GM18951 (cell line): Measurements from ENCODE around the gene GRXCR2.
"Not testable (repeated sequence)": the region's sequence is repeated elsewhere in the genome, so short reads cannot be mapped to it uniquely, and the experiment has no call there.

Source experiments
- POLR2A ChIP-seq: IDR thresholded peaks from 4 replicates; pipeline ENCODE4 v1.6.1; 2011; ENCODE audit warnings: mild to moderate bottlenecking; ENCODE audit not compliant: insufficient read length, insufficient read depth; ENCODE audit errors: extremely low read depth
- in situ Hi-C: fragments of 300-500 bp; cut with MboI; formaldehyde crosslinking; loops from one replicate; pipeline ENCODE4 v1.12.0; 2022; ENCODE audit warnings: low sequenced_read_pairs, mixed read lengths, inconsistent platforms; ENCODE audit not compliant: unreplicated experiment

GRXCR2 gene

DNA sequence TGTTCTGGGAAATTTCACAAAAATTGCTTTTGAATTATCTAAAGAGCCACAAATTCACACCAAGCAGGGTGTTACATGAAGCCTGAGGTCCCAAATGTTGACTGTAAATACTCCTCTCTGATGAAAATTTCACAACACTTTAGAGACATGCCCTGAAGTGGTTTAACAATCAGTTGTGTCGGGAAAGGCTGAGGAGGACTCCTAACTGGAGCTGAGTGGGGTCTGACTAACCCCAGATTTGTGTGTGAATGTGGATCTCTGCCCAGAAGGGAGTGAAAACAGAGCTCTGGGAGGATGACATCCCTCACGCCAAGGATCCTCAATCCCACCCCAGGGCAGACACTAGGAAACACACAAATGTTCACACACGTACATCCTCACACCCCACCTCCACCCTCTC, 31.1 kb upstream of the GRXCR2 start:
- no peak for TF ChIP-seq POLR2A
- in situ Hi-C loops, result no loop called here

DNA sequence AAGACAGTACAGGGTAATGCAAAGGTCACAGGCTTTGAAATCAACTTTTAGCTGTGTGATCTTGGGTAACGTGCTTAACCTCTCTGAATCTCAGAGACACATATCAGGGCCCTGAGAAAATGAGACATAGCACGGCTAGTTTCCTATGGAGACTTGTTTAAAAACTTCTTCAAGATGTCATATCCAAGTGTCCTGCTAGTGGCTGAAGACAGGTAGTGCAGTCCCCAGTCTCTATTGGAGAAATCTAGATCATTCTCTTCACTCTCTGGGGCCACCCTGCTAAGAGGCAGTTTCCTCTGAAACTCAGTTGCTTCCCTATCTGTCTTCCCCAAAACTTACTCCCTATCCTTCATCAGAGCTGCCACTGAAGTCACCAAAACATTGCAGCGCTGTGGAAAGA, 30.3 kb upstream of the GRXCR2 start:
- no peak for TF ChIP-seq POLR2A
- in situ Hi-C loops, result no loop called here

DNA sequence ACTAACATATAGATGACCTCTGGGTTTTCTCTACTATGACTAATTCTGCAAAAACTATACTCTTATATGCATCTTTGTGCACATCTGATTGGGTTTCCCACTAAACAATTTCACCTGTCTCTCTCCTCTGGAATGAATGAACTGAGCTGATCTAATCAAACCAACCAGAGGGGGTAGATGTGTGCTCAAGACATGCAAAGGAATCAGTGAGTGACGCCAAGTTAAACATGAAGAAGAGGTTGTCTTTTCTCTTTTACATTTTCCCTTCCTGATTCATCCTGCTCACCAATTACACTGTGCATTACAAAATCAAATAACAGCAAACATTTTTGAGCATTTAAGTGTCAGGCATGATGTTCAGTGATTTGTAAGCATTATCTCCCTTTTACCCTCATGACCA, 29.6 kb upstream of the GRXCR2 start:
- TF ChIP-seq POLR2A, result no peak
- in situ Hi-C loops, result no loop called here

DNA sequence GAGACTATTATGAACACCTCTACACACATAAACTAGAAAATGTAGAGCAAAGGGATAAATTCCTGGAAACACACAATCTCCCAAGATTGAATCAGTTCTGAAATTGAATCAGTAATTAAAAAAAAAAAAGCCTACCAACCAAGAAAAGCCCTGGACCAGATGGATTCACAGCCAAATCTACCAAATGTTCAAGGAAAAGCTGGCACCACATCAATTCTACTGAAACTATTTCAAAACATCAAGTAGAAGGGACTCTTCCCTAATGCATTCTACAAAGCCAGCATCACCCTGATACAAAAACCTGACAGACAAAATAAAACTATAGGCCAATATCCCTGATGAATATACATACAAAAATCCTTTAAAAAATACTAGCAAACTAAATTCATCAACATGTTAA, 25.4 kb upstream of the GRXCR2 start:
- in situ Hi-C loops, result no loop called here
- no peak for TF ChIP-seq POLR2A

DNA sequence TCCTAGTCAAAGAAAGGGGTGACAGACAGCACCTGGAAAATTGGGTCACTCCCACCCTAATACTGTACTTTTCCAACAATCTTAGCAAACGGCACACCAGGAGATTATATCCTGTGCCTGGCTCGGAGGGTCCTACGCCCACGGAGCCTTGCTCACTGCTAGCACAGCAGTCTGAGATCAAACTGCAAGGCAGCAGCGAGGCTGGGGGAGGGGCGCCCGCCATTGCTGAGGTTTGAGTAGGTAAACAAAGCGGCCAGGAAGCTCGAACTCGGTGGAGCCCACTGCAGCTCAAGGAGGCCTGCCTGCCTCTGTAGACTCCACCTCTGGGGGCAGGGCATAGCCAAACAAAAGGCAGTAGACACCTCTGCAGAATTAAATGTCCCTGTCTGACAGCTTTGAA, 18.6 kb upstream of the GRXCR2 start:
- in situ Hi-C loops, result not testable (repeated sequence)

DNA sequence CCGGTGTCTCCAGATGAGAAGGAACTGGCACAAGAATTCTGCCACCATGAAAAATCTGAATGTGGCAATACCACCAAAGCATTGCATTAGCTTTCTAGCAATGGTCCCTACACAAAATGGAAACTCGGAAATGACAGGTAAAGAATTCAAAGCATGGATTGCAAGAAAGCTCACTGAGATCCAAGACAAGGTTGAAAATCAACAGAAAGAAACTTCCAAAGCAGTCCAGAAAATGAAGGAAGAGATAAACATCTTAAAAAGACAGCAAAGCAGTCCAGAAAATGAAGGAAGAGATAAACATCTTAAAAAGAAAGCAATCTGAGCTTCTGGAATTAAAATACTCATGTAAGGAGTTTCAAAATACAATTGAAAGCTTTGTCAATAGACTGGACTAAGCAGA, 16.8 kb upstream of the GRXCR2 start:
- in situ Hi-C loops, result no loop called here
- no peak for TF ChIP-seq POLR2A

DNA sequence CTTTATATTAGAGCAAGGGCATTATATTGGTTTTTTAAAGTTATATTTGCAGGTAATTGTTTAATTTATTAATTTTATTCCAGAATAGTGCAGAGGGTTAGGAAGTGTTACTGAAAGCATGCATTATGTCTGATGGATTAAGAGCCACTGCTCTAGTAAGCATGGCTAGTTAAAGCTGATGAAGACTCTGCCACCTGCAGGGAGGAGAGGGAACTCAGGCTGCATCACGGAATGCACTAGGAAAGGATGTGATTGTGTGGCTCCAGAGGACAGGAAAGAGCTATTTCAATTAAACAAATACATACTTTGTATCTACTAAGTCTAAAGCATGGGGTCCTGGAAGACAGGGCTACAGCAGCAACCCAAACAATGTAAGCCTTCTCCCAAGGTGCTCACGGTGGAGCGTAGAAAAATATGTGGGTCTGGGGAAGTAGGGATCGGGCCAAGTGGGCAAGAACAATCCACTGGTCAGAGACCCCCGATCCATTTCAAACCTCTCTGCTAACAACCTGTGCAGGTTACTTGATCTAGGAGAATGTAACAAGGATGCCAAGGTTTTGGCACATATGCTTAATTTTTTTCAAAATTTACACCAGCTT, 15.3 kb upstream of the GRXCR2 start:
- TF ChIP-seq POLR2A, result no peak
- in situ Hi-C loops, result no loop called here

DNA sequence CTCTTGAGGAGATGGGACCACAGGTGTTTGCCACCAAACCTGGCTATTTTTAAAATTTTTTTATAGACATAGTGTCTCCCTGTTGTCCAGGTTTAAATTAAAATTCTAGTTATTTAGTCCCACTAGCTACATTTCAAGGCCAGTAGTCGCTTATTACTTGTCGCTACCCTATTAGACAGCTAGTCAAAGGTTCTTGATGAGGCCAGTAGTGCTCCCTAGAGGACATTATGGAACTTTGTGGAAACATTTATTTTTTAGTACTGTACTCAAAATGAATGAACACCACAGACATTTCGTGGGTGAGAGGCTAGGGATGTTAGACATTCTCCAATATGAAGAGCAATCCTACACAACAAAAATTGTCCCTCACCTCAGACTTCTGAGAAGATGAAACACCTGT, 14.4 kb upstream of the GRXCR2 start:
- TF ChIP-seq POLR2A, result no peak
- in situ Hi-C loops, result no loop called here

DNA sequence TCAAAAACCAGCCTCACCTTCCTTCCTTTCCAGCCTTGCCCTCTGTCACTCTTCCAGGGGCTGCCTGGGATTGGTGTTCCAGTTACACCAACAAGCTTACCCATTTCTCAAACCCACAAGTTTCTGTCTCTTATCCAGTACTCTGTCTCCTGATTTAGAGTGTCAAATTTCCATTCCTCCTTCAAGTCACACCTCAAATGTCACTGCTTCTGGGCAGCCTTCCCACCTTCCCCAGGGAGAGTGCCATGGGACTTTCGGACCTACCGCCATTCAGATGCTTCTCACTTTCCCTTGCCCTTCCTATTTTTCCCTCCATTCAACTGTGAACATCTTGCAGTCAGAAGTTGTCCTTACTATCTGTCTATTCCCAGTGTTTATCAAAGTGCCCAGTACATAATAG, 2.0 kb upstream of the GRXCR2 start:
- no peak for TF ChIP-seq POLR2A
- in situ Hi-C loops, result no loop called here

DNA sequence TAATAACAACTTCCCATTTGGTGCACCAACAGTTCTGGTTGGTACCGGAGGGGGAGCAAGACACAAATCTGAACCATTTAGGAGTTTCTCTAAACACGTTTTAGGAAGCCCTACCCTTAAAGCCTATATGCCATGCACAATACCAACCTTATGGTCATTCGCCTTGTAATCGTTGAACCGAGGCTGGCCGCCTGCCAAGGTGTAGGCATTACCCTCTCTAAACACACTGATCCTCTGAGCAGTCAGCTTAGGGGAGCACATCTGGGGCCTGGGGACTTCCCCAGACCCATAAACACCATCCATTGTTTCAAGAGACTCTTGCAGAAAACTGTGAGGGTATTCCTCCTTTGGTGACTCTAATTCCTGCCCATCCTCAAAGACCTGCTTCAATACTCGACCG, 328 bp downstream of the GRXCR2 start:
- in situ Hi-C loops, result no loop called here
- TF ChIP-seq POLR2A, result no peak

DNA sequence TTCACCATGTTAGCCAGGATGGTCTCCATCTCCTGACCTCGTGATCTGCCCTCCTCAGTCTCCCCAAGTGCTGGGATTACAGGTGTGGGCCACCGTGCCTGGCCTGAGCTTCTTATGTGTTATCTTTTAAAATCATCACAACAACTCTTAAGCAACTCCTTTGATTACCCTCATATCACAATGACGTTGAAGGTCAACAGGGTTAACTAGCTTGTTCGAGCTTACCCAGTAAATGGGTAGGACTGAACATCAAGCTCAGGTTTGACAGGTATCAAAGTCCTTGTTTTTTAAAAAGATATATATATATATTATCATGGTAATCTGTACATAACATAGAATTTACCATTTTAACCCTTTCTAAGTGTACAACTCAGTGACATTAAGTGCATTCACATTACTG, 3.1 kb downstream of the GRXCR2 start:
- no peak for TF ChIP-seq POLR2A
- in situ Hi-C loops, result no loop called here

DNA sequence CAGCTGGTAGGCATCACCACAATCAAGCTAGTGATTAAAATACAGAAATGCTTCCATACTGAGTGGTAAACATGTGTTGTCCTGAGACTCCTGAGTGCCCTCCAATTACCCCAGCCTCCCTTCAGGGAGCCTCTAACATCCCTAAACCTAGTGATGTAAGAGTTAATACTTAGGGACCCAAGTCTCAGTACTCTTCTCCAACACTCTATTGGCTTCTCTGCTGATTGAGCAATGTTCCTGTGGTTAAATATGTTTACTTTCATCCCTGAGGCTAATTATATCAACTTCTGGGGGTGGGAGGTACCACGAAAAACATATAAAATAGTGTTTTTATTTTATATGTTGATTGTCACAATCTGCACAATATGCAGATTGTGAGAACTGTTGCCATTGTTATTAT, 5.0 kb downstream of the GRXCR2 start:
- in situ Hi-C loops, result no loop called here
- no peak for TF ChIP-seq POLR2A

DNA sequence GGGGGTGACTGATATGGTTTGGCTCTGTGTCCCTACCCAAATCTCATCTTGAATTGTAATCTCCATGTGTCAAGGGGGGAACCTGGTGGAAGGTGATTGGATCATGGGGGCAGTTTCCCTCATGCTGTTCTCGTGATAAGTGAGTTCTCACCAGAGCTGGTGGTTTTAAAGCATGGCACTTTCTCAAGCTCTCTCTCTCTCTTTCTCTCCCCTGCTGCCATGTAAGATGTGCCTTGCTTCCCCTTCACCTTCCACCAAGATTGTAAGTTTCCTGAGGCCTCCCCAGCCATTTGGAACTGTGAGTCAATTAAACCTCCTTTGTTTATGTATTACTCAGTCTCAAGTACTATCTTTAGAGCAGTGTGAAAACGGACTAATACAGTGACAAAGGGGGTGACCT, 8.4 kb downstream of the GRXCR2 start:
- in situ Hi-C loops, result not testable (repeated sequence)

DNA sequence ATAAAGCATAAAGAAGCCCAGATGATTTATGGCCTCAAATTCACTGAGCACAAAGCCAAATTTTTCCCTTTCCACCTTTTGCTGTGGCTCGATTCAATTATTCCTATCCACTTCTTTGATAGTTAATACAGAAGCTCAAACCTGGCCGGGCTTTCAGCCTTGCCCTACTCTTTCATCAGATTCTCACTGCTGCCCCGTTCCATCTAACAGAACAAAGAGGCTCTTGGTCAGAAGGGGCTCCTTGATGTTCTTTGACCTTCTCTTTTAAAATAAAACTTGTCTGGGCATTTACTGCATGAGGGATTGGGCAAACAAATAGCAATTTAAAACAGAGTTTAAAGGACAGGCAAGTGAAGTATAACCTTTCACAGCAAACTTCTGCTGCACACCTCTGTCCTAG, 9.8 kb downstream of the GRXCR2 start:
- no peak for TF ChIP-seq POLR2A
- in situ Hi-C loops, result no loop called here

DNA sequence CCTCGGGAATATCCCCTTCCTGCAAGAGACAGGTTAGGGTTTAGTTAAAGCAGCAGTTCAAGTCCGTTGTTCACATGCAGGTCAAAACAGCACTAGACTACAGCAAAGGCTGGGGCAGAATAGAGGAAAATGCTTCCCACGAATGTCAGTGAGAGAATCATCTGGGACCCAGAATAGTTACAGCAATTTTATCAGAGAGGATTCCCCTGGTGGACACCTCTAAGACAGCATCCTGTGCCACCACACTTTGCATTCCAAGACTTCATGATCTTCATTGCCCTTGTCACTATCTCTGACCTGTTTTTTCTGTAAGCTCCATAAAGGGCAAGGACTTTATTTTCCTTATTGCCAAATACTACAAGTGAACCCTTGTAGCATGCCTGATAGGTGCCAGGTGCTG, 12.9 kb downstream of the GRXCR2 start:
- no peak for TF ChIP-seq POLR2A
- in situ Hi-C loops, result no loop called here

DNA sequence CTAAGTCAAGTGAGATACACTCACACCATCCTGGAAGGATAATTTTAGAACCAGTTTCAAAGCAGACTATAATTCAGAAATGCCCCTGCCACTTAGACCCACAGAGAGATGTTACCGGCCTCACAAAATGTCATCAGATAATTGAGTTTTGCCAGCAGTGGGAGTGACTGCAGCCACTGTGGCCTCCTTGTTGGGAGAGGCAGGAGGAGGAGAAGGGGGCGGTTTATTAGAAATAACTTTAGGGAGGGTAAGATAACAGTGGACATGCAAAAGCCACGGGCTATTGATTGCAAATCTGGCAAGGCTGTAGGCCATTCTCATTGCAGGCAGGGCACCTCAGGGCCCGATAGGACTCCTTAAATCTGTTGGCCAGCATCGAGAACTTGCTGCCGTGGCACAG, 13.4 kb downstream of the GRXCR2 start:
- in situ Hi-C loops, result no loop called here

DNA sequence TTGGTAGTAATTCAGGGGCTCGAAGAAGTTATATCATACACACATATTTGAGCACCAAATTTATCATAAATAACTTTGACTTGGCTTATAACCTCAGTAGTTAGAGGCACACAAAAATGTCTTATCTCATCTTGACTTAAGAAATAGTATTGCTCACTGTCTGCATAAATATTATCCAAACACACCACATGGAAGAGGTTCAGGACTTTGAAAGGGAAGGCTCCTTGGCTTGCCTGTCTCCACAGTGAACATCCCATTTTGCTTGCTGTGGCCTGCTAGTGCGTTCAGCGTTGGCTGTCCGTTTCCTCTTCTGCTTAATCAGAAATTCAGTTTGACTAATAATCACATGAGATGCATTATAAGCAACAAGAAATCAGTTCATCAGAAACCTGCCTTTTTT, 13.9 kb downstream of the GRXCR2 start:
- in situ Hi-C loops, result no loop called here
- TF ChIP-seq POLR2A, result no peak

More for the DNA sequence above, 13.4 kb downstream of the GRXCR2 start:
- no peak for TF ChIP-seq POLR2A
